Measurements from ENCODE around the gene GPSM1.
A peak's percentile ranks its signal among the peaks of the same experiment; 100 is the strongest.
"Not testable (repeated sequence)": the region's sequence is repeated elsewhere in the genome, so short reads cannot be mapped to it uniquely, and the experiment has no call there.

Gene GPSM1

DNA sequence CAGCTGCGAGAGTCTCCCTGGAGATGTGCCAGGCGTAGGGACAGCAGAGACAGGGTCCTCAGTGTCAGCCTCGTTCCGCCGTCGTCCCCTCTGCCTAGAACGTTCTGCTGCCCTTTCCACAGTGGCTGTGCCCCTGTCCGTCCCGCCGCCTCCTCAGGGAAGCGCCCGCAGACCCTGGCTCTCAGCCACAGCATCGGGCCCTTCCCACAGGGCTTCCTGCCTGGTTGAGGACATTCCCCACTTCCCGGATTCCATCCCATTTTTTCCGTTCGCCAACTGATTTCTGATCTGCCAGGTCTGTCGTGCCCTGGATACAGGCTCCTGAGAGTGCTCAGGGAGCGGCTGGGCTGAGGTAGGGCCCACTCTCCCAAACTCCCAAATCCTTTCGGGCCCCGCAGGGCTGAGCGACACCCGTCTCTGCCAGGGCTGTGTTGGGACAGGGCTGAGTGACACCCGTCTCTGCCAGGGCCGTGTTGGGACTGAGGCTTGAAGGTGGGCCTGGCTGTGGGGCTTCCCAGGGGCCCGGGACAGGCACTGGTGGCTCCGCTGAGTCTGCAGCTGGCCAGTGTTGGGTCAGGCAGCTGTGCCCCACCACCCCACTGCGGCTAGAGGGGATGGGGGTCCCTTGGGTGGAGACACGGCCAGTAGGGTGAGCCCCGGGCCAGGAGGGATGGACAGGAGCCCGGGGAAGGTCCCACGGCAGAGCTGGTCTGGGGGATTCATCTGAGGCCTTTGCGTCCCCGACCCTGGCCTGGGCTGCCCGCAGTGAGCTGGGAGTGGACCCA lies 20.3 kb downstream of the GPSM1 start:
- DNase-seq = no peak

DNA sequence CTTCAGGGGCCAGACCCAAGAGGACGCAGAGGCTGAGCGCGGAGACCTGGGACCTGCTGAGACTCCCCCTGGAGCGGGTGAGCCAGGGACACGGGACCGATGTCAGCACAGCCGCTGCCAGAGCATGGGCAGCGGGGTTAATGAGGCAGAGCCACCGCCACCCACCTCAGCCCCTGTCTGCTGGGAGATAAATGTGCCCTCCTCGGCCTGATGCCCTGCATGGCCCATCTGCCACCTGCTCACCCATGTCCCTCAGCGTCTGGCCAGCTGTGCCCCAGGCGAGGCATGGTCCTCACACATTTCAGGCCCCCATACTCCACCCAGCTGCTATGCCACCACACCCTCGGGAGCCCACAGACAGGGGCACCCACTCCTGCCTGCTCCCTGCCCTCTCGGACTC lies 21.4 kb downstream of the GPSM1 start:
- DNase-seq = peak; percentile 47

DNA sequence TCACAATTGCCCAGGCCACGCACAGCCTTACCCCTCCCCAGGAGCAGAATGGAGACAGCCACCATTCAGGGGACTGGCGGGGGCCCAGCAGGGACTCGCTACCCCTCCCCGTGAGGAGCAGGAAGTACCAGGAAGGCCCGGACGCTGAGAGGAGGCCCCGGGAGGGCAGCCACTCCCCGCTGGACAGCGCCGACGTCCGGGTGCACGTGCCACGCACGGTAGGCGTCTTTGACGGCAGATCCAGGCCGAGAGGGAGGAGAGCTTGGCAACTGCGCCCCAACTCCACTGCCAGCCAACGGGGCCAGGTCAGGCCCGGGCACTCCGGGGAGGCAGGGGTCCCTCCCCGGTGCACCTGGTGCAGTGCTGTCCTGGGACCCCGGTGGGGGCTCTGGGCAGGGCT lies 22.2 kb downstream of the GPSM1 start:
- DNase-seq = no peak

DNA sequence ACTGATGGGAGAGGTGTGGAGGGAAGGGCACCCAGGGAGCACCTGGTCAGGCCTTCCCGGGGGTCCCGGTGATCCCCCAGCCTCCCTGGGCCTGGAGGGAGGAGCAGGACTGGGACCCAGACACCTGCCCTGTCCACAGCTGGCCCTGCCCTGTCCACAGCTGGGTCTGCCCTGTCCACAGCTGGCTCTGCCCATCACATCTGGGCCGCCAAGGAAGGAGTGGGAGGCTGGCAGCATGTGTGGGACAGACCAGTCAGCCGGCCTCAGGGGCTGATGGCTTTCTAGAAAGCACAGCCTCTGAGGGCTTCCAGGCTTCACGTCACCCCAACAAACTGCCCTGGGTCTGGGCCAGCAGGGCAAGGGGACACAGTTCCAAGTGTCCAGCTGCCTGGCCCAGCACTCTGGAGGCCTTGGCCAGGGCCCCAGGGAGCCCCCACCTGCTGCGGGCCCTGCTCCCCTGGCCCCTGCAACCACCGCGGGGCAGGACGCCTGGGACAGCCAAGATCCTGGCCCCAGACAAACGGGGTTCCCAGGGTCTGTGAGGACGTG lies 24.0 kb downstream of the GPSM1 start:
- no peak for DNase-seq

DNA sequence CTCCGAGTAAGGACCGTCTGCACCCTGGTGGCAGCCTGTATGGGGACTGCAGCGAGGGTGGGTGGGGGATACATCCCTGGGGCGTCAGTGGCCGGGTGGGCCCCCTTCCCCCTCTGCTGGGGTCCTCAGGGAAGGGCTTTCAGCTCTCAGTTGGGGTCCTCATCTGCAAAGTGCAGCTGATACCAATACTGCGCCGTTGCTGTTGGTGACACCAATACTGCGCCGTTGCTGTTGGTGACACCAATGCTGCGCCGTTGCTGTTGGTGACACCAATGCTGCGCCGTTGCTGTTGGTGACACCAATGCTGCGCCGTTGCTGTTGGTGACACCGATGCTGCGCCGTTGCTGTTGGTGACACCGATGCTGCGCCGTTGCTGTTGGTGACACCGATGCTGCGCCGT lies 24.5 kb downstream of the GPSM1 start:
- not testable (repeated sequence) for DNase-seq

DNA sequence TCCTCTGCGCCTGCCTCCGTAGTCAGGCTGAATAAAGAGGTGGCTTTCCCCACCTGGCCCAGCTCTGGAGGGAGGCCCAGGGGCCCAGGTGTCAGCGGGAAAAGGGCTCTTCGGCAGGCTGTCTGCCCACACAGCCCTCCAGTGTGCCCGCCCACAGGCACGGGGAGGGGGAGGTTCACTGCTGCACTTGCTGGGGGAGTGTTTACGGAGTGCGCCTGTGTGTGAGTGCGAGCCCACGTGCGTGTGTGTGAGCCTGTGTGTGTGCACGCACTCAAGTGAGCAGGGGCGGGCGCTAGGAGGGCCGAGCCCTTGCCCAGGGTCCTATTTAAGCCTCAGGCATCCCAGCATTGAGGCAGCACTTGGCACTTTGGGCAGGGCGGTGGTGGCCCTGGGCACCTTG lies 25.3 kb downstream of the GPSM1 start:
- peak; percentile 67 for DNase-seq

DNA sequence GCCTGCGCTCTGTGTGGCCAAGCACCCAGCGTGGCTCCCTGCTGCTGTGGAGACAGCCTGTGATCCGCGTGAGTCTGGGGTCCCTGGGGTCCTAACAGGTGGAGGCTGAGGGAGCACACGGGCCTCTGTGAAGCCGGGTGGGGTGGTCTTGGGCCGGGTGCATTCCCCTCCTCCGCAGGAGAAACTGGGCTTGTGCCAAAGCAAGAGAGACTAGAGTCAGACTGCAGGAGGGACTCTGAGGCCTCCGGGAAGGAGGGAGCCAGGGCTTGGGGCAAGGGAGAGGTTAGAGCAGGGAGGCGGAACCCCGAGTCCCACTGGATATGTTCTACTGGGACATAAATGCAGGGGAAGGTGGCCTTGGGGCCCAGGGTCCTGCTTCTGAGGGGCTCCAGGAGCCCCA lies 25.7 kb downstream of the GPSM1 start:
- DNase-seq = no peak

DNA sequence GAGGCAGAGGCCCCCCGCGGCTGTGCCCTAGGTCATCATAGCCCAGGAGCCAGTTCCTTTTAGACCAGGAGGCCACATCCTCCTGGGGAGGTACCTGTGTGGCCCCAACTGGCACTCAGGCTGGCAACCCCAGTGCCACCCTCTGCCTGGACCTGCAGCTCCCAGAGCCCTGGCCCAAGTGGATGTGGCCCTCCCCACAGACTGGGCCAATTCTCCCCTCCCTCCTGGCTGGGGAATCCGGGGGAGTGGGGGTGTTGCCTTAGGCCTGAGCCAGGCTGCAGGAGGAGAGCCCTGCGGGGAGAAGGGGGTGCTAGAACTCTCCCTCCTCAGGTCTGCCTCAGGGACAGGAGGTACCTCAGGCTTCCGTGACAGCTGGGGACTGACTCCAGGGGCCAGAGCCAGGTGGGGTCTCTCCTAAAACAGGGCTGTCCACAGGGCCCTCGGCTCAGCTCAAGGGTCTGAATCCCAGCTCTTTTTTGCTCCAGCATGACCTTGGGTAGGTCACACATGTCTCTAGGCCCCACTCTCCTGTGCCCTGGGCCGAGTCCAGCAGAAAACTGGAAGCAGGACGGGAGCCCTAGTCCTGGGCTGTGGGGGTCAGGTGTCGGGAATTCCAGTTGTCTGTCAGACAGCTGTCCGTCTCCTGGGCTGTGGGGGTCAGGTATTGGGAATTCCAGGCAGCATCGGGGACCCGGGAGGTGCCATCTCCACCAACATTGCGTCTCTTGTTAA lies 26.6 kb downstream of the GPSM1 start:
- no peak for DNase-seq

DNA sequence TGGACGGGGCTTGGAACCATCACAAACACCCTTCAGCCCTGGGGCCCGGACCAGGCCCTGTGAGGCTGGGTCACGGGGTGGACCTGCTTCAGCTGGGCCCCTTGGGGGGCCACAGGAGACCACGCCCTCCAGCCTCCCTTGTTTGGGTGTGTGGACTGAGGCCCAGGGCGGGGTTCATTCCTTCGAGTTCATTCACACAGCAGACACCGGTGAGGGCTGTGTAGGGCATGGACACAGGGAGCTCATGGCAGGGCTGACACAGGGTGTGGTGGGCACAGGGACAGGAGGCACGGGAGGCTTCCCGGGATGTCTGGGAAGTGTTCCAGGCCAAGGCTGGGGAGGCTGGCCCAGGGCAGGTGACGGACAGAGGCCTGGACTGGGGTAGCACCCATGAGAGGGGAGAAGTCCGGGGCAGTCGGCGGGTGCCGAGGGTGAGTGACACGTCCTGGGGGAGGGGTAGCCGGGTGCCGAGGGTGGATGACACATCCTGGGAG lies 27.3 kb downstream of the GPSM1 start:
- peak; percentile 32 for DNase-seq

DNA sequence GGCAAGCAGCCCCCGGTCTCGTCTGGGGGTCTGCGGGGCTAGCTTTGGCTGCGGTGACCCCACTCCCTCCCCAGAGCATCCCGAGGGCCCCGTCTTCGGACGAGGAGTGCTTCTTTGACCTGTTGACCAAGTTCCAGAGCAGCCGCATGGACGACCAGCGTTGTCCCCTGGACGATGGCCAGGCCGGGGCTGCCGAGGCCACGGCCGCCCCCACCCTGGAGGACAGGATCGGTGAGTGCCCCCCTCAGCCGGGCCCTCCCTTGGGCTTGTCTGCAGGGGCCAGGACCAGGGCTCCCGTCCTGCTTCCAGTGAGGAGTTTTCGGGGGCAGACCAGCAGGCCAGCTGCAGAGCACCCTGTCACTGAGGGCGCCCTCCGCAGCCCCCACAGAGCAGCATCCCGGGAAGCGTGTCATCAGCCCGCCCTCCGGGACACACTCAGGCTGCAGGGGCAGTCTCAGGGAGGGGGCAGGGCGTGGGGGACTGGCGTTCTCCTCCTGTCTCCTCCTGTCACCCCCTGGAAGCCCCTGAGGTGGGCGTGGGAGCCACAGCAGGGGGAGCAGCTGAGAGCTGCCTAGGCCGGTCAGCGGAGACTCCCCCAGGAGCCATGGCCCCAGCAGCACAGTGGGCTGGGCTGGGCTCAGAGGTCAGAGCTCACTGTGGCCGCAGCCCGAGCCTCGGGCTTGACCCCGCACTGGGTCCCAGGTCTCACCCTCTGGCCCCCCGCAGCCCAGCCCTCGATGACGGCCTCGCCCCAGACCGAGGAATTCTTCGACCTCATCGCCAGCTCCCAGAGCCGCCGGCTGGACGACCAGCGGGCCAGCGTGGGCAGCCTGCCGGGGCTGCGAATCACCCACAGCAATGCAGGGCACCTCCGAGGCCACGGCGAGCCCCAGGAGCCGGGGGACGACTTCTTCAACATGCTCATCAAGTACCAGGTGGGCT lies 28.5 kb downstream of the GPSM1 start:
- no peak for DNase-seq

DNA sequence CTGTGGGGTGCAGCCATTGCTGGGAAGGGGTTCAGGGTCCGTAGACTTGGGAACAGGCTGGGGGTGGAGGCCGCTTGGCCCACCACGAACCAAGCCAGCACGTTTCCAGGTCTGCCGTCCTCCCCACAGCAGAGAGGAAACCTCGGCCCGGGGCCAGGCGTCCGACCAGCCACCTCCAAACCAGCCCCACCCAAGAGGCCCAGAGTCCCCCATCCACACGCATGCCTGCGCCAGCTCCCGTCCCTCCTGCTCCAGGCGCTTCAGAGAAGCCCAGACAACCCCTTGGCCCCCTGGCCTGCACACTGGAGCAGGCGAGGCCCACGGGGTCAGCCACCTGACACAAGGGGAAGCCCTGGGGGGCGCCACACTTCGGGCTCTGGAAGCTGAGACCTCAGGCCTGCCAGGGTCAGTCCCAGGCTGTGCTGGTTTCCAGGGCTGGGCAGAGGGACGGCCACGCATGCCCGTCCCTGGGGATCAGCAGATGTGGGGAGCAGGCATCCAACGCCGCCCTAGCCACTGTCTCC lies 29.9 kb downstream of the GPSM1 start:
- DNase-seq = no peak

DNA sequence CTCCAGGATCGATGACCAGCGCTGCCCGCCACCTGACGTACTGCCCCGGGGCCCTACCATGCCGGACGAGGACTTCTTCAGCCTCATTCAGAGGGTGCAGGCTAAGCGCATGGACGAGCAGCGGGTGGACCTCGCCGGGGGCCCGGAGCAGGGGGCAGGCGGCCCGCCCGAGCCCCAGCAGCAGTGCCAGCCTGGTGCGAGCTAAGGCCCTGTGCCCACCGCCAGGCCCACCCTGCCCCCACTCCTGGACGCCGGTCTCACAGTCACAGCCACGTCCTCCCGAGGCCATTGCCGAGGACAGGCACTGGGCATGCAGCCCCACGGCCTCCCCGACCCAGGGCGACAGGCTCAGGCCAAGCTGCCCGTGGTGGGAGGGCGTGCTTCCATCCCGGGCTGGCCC lies 30.7 kb downstream of the GPSM1 start:
- DNase-seq = no peak

DNA sequence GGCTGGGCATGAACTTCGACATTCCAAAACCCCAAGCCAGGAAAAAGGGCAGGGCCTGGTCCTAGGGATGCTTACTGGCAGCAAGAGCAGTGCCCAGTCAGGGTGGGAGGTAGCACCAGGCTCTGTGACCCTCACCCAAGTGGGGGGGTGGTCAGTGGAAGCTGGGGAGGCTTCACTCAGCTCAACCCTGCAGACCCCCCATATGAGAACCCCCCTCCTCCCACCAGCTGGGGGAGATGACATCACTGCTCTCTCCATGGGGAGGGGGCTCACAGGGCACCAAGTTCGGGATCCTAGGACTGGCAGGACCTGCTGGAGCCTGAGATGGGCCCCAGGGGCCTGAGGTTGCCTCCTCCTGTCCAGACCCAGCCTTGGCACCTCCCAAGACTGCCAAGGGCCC lies 31.5 kb downstream of the GPSM1 start:
- DNase-seq = no peak

DNA sequence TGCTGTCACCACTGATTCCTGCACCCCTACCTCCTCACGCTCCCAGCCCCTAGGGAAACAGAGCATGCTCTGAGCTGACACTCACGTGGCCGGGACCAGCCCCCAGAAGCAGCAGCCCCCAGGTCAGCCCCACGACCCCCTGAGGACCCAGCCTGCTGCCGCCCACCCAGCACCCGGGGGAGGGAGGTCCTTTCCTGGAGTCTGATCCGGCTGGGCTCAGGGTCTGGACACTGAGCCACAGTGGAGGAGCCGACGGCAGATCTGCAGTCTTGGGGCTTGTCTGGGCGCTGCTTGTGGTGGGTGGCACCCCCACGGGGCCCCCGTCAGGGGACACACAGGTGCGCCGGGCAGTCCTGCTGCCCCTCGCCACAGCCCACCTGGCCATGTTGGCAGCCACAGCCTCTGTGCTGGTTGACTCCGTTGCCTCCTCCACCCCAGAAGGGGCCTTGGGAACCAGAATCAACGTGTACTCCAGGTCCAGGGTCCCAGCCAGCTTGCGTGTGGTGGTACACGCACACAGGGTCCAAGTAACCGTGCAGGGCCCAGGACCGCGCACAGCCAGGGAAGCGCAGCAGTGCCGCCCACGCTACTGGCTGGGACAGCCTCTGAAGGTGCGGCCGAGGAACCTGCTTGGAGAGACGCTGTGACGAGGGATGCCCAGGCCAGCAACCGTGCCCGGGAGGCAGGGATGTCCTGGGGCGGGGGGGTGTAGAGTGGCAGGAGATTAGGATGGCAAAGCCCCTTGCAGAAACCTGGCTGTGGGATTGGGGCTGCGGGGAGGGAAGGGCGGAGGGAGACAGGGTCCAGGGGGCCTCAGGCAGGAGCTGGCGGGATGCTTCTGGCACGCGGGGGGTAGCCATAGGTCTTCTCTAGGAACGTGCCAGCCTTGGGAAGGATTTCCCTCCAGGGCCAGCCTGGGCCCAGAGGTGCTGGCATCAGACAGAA lies 32.7 kb downstream of the GPSM1 start:
- DNase-seq = no peak

DNA sequence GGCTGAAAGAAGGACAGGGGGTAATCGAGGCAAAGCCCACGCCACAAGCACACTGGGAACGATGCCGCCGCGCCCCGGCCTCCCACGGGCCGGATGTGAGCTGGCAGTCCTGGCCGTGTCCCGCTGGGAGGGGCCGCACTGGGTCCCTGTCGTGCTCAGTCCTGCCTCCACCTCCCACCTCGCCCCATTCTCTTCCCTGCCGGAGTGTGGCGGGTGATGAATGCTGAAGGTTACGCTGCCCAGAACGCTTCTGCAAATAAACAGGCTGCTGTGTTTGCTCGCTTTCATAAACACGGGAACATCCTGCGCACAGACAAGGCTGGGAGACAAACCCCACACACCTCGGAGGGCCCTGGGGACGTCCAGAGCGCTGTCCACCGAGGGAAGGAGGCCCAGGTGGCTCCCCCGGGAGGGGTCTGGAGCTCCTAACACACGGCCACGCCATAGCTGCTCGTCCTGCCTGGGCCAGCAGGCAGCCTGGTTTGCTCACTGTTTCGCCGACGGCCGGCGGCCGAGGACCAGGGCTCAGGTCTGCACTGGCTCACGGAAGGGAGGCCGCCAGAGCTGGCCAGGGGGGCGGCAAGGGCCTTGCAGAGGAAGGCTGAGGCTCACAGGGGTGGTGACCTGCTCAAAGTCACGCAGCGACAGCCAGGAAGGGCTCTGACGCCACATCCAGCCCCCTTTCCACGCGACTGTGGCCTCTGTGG lies 33.9 kb downstream of the GPSM1 start:
- DNase-seq = no peak

DNA sequence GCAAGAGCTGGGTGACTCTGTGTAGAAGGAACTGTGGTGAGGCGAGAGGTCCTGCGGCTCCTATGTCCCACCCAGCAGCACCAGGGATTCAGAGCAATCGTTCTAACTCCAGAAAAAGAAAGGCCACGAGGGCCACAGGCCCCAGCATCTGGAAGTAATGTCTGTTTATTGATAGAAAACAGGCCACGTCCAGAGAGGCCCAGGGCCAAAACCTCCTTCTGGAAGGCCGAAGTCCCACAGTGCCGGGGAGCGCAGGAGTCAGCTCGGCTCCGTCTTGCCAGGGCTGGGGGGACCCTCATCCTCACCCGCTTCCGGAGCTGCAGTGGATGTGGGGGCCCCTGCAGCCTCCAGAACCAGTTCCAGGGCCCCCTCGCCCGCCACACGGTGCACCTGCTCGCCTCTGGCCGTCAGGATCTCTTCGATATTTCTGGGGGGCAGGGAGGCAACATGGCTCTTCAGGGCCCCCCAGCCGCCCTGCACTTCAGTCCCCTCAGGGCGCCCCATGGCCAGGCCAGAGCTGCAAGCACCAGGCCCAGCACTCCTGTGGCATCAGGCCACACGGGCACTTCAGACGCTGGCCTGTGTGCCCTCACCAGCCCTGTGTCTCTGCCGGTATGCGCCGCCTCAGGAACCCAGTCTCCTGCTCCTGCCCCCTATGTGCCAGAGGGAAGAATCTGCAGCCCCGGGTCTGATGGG lies 34.6 kb downstream of the GPSM1 start:
- DNase-seq = no peak

DNA sequence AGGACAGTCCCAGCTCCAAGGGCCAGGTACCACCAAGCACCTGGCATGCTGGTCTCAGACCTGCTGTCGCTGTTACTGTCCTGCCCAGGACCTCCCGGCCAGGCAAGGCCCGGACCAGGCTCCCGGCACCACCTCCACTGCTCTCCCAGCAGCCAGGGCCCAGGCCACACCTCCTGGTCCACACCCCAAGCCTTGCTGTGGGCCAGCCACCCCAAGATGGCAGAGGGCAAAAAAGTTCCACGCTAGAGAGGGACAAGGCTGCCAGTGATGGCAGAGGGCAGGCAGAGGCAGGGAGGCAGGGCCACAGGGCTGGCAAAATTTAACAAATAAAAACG lies 35.1 kb downstream of the GPSM1 start:
- no peak for DNase-seq

DNA sequence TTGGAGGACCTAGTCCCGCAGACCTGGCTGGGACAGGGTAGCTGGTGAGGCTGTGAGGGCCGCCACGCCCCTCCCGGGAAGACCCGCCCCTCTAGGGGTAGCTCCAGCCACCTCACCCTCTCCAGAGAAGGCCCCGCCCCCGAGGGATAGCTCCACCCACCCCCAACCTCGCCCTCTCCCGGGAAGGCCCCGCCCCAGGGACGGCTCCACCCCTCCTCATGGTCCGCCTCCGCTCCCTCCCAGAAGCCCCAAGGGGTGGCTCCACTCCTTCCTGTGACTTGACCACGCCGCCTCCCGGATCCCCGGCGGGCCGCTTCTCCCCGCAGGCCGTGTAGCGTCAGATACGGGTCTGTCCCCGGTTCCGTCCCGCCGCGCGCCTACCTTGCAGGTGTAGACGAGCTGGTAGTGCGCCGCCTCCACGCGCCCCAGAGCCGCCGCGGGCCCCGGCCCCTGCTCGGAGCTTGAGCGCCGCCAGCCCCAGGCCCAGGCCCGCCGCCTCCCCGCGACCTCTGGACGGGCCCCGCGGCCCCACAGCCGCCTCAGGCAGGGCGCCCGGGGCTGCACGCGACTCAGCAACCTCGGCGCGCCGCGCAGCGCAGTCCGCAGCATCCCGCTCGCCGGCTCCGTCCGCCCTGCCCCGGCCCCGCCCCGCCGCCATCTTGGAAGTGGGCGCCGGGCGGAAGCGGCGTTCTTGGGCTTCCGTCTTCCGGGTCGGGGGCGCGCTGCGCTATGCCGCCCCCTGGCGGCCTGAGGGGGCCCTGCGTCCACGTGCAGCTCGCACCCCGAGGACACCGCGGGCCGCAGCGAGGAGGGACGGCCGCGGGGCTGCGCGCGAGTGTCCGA lies 36.0 kb downstream of the GPSM1 start, which contains the start of gene DNLZ:
Gene DNLZ, minus strand, starts transcription at position 639 of the 843 bp plus-strand sequence. Its CDS starts 30 bp downstream, at position 609.
- DNase-seq = peak; percentile 97

All from NCI-H69 (cell line).